Activated CD8-positive, alpha-beta T cell treated with anti-CD3 and anti-CD28 coated beads, Interleukin-2, amount 10 ng/mL, durations not matched to agents 7 days and 5 days (primary cell): Measurements from ENCODE around the gene CDCP1. TPM values are rescaled to one million over a fixed set of nuclear protein-coding genes. Genes with fewer than 3 reads are reported as not detected.

ENCODE experiments used
- ATAC-seq: fragments of 150-1000 bp; cut with Tn5 transposase; one replicate; pipeline ENCODE4 v1.10.0; 2021; ENCODE audit warnings: moderate library complexity
- CTCF ChIA-PET: fragments of 350-600 bp; sonication (Branson Sonifier 250); formaldehyde crosslinking; loops from one replicate; lab custom pipeline; 2021; ENCODE audit warnings: antibody characterized with exemption; lab: Charles Lee
- POLR2A ChIA-PET: fragments of 350-600 bp; sonication (Branson Sonifier 250); formaldehyde crosslinking; loops from one replicate; lab custom pipeline; 2021; ENCODE audit warnings: antibody characterized with exemption; lab: Charles Lee
- DNase-seq: peaks from one replicate; pipeline ENCODE4 v3.0.0-alpha.2; 2020
- H3K27ac Mint-ChIP-seq: one replicate; pipeline ENCODE4 v1.8.0; 2021; ENCODE audit warnings: mild to moderate bottlenecking, mixed read lengths
- H3K27me3 Mint-ChIP-seq: one replicate; pipeline ENCODE4 v1.8.0; 2021; ENCODE audit warnings: low read depth, mixed read lengths
- H3K36me3 Mint-ChIP-seq: one replicate; pipeline ENCODE4 v1.8.0; 2021; ENCODE audit warnings: low read depth, mixed read lengths
- H3K4me1 Mint-ChIP-seq: one replicate; pipeline ENCODE4 v1.8.0; 2021; ENCODE audit warnings: low read depth, mixed read lengths
- H3K4me3 Mint-ChIP-seq: one replicate; pipeline ENCODE4 v1.8.0; 2021; ENCODE audit warnings: mild to moderate bottlenecking, mixed read lengths
- H3K9me3 Mint-ChIP-seq: one replicate; pipeline ENCODE4 v1.8.0; 2022; ENCODE audit warnings: mixed read lengths; ENCODE audit not compliant: insufficient read depth
- total RNA-seq, 2 experiments: library from RNA; stranded (reverse); gene quantifications; one replicate each; pipeline ENCODE4 v1.2.3, GENCODE V29; 2021

Gene CDCP1
- total RNA-seq, 2 experiments from 2014 or later, result 16.4 to 17.7 TPM

DNA sequence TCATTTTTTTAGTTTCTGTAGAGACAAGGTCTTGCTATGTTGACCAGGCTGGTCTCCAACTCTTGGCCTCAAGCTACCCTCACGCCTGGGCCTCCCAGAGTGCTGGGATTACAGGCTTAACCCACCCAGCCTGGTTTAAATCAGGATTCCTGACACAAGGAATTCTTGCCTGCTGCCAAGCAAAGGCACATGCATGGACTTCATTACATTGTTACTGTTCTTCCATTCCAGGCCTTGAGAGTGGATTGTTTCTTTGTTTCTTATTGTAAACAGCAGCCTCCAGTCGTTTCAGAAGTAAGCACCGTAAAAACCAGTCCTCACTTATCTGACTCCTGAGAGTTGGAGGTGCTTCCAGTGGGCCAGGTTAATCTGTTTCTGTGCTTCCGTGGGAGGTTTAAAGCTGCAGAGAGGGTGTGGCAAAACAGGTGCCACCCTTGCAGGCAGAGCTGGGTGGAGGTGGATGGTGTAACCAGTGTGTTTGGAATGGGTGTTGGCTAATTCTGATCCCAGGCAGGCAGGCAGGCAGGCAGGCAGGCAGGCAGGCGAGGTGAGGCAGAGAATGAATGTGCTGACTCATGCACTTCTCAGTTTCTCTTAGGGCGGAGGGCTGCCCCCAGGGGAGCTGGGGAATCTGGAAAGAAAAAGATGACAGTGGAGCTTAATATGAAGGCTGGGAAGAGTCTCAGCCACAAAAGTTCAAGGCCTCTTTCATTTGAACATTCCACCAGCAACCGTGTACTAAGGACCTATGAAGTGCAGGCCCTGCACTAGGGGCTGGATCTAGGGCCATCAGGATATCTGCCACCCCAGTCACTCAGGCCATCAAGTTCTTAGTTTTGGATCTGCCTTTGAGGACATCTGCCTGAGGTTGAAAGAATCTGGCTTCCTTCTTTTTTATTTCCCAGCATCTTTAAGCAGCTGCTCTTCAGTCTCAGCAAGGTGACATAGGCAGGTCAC is 37.0 kb upstream of the CDCP1 start:
- Mint-ChIP-seq H3K4me3 (no peak overlapping the region), H3K4me1 (peaks cover 37% of the 10 kb centered on the region), H3K27ac (no peak overlapping the region), H3K36me3 (no peaks in the 10 kb centered on the region), H3K27me3 (peaks cover 18% of the 10 kb centered on the region), H3K9me3 (no peaks in the 10 kb centered on the region)
- CTCF ChIA-PET, result interaction anchor here (2.1 kb wide), 1 partner anchor 141 kb away, joined by 5 read pairs; no protein-coding TSS in a partner anchor
- DNase-seq (no peak), ATAC-seq (no peak)
- POLR2A ChIA-PET, result no interaction called here

DNA sequence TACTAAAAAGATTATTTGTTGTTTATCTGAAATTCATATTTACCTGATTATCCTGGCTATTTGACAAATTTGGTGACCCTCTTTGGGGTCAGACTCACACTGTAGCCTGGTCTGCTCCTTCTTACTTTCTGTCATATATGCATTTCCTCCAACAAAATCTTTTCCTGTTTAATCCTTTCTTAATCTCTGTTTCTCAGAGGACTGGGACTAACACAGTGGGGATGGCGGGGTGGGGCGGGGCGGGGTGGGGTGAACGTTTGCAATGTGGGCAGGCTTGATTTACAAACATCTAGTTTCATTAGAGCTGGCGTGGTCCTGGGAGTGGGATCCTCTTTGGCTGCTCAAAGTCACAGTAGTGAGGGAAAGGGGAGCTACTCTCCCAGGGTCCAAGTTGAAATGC is 35.3 kb upstream of the CDCP1 start:
- Mint-ChIP-seq H3K27me3 (peaks cover 21% of the 10 kb centered on the region), H3K27ac (no peak overlapping the region), H3K36me3 (no peaks in the 10 kb centered on the region), H3K9me3 (no peaks in the 10 kb centered on the region), H3K4me1 (peaks cover 21% of the 10 kb centered on the region), H3K4me3 (no peak overlapping the region)
- ChIA-PET CTCF (no interaction called here), POLR2A (no interaction called here)
- DNase-seq (no peak), ATAC-seq (no peak)

DNA sequence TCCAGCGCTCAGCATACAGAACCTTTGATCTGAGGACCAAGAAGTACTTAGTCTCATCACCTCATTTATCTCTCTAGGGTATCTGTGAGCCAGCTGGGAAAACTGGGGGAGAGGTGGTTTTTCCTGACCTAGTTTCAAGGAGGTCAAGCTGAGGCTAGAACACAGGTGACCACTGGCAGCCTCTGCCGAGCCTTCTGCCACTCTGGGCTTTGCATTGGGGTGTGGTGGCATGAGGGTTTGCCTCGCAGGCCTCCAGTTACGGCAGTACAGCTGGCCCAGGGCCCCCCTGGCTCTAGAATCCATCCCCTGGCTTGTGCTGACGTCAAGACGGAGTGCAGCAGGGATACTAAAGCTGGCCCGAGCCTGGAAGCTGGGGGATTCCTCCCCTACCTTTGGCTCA is 34.7 kb upstream of the CDCP1 start:
- no peaks in the 10 kb centered on the region for H3K9me3 Mint-ChIP-seq
- H3K27me3 Mint-ChIP-seq, result peaks cover 22% of the 10 kb centered on the region
- H3K4me1 Mint-ChIP-seq, result peaks cover 19% of the 10 kb centered on the region
- no peak for DNase-seq
- CTCF ChIA-PET, result interaction anchor here (1.7 kb wide), 1 partner anchor 139 kb away, joined by 4 read pairs; no protein-coding TSS in a partner anchor
- POLR2A ChIA-PET, result no interaction called here
- no peak overlapping the region for H3K4me3 Mint-ChIP-seq
- H3K36me3 Mint-ChIP-seq, result no peaks in the 10 kb centered on the region
- H3K27ac Mint-ChIP-seq, result no peak overlapping the region
- ATAC-seq, result no peak

DNA sequence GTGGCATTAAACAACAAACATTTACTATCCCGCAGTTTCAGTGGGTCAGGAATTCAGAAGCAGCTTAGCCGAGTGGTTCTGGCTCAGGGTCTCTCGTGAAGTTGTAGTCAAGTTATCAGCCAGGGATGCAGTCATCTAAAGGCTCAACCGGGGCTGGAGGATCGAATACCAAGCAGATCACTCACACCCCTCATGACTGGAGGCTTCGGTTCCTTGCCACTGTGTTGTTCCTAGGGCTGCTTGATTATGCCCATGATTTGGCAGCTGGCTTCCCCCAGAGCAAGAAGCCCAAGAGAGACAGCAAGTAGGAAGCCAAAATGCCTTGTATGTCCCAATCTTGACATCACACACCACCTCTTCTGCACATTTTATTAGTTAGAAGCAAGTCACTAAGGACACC is 33.9 kb upstream of the CDCP1 start:
- CTCF ChIA-PET, result interaction anchor here (1.7 kb wide), 1 partner anchor 139 kb away, joined by 4 read pairs; no protein-coding TSS in a partner anchor
- H3K4me1 Mint-ChIP-seq, result peaks cover 13% of the 10 kb centered on the region
- ATAC-seq, result no peak
- POLR2A ChIA-PET, result no interaction called here
- H3K27me3 Mint-ChIP-seq, result peaks cover 19% of the 10 kb centered on the region
- no peak overlapping the region for H3K27ac Mint-ChIP-seq
- no peaks in the 10 kb centered on the region for H3K36me3 Mint-ChIP-seq
- no peak overlapping the region for H3K4me3 Mint-ChIP-seq
- DNase-seq, result no peak
- H3K9me3 Mint-ChIP-seq, result no peaks in the 10 kb centered on the region

DNA sequence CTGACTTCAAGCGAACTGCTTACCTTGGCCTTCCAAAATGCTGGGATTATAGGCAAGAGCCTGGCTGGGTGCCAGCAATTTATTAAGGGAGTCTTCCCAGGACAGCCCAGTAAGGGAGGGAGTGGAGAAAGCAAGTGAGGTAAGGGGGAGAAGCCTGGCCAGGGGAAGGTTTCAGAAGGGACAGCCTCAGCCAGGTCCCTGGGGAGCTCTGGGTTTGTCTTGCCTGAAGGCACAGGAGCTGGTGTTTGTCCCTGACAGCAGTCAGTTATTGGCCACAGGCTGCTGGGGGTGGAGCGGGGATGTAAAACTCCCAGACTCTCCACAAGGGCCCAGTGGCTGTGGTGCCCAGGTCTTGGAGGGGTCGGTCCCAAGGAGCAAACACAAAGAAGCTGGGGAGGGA is 33.0 kb upstream of the CDCP1 start:
- ATAC-seq (no peak), DNase-seq (no peak)
- no peak overlapping the region for H3K4me3 Mint-ChIP-seq
- H3K27me3 Mint-ChIP-seq, result peaks cover 19% of the 10 kb centered on the region
- peaks cover 6% of the 10 kb centered on the region for H3K4me1 Mint-ChIP-seq
- no peak overlapping the region for H3K27ac Mint-ChIP-seq
- ChIA-PET POLR2A (no interaction called here), CTCF (interaction anchor here (1.7 kb wide), 1 partner anchor 138 kb away, joined by 4 read pairs; no protein-coding TSS in a partner anchor)
- no peaks in the 10 kb centered on the region for H3K9me3 Mint-ChIP-seq
- no peaks in the 10 kb centered on the region for H3K36me3 Mint-ChIP-seq

DNA sequence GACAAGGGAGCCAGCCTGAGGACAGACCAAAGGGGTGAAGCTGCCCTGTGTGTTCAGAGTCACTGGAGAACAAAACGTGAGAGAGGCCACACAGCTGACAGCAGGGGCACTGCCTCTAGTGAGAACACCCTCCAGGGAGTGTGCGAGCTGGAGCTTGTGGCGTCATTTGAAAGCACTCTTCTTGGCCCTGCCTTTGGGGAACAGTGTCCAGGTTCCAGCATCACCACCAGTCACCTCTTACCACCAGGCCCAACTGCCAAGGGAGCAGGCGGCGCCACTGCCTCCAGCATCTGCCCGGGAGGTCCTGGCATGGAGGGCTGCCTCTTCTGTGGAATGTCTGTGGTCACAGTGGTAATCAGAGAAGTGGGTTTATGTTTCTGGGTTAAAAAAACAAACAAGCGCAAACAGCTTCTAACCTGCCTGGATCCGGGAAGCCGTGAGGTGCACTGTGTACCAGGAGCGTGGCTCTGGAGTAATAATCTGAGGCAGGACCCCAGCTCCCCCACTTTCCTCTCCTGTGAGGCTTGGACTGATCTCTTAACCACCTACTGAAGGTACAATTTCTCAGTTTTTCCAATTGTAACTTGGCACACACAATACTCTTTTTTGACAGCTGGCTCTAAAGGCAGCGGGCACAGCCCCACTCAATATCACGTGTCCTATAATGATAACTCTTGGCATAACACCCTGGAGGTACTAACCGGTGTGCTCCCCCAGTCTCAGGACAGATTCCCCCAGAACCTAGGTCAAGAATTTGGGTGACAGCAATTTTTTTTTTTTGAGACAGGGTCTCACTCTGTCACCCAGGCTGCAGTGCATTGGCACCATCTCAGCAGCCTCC is 32.2 kb upstream of the CDCP1 start:
- peaks cover 5% of the 10 kb centered on the region for H3K4me1 Mint-ChIP-seq
- CTCF ChIA-PET, result interaction anchor here (0.9 to 1.2 kb wide), 2 partner anchors 17 to 137 kb away, joined by 3 to 4 read pairs; no protein-coding TSS in a partner anchor
- POLR2A ChIA-PET, result no interaction called here
- H3K27ac Mint-ChIP-seq, result no peak overlapping the region
- peaks cover 19% of the 10 kb centered on the region for H3K27me3 Mint-ChIP-seq
- no peak for ATAC-seq
- H3K36me3 Mint-ChIP-seq, result no peaks in the 10 kb centered on the region
- H3K9me3 Mint-ChIP-seq, result no peaks in the 10 kb centered on the region
- no peak for DNase-seq
- no peak overlapping the region for H3K4me3 Mint-ChIP-seq

DNA sequence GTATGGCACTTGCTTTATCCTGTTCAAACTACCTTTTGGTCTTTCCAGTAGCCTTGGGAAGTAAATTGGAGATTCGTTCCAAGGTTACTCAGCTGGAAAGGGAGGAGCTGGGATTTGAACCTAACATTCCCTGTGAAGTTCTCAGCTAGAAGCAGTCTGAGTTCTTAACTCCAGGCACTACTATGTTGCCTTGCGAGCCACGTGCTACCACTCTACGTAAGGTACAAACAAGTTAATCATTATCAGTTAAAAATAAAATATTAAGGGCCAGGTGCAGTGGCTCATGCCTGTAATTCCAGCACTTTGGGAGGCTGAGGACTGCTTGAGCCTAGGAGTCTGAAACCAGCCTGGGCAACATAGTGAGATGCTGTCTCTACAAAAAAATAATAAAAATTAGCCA is 30.7 kb upstream of the CDCP1 start:
- no peaks in the 10 kb centered on the region for H3K4me1 Mint-ChIP-seq
- POLR2A ChIA-PET, result interaction anchor here (1.1 kb wide), 1 partner anchor 18 kb away, joined by 3 read pairs; no protein-coding TSS in a partner anchor
- no peak overlapping the region for H3K4me3 Mint-ChIP-seq
- H3K27me3 Mint-ChIP-seq, result peaks cover 19% of the 10 kb centered on the region
- DNase-seq (no peak), ATAC-seq (no peak)
- H3K27ac Mint-ChIP-seq, result no peak overlapping the region
- H3K36me3 Mint-ChIP-seq, result no peaks in the 10 kb centered on the region
- CTCF ChIA-PET, result interaction anchor here (0.7 to 1.6 kb wide), 4 partner anchors 33 to 139 kb away, joined by 3 to 5 read pairs (median 3); no protein-coding TSS in a partner anchor
- H3K9me3 Mint-ChIP-seq, result no peaks in the 10 kb centered on the region

DNA sequence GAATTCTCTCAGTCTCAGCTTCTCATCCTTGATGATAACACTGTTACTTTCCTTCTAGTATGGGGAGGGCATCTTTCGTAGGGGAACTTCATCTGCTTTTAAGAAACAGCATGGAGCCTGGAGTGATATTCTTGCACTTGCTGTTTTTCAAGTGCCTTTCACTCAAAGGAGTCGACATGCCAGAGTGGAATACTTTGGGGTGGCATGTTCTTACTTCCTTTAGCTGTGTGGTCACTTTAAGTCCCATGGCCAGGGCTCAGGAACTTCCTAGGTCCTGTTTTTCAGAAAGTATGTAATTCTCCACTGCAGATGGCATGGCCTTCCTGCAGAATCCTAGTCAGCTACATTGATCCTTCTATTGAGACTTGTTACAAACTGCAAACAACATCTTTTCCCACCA is 28.1 kb upstream of the CDCP1 start:
- H3K4me3 Mint-ChIP-seq, result no peak overlapping the region
- ChIA-PET CTCF (no interaction called here), POLR2A (no interaction called here)
- no peaks in the 10 kb centered on the region for H3K36me3 Mint-ChIP-seq
- DNase-seq (no peak), ATAC-seq (no peak)
- H3K27ac Mint-ChIP-seq, result no peak overlapping the region
- no peaks in the 10 kb centered on the region for H3K9me3 Mint-ChIP-seq
- H3K4me1 Mint-ChIP-seq, result peaks cover 12% of the 10 kb centered on the region
- H3K27me3 Mint-ChIP-seq, result peaks cover 16% of the 10 kb centered on the region

DNA sequence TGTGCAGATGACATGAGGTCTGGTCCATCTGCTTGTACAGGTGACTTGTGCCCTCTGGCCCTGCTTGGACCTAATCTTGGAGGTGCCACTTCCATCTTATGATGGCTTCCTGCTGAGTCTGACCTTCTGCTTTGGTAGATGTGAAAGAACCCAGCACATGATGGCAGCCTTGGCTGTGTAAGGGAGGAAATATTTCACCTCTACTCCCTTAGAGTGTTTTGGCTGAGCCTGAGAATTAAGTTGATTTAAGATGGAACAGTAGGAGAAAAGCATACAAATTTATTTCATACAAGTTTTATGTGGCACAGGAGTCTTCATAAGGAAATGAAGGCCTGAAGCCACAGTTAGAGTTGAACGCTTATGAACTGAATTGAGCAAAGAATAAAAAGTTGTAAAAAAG is 27.6 kb upstream of the CDCP1 start:
- Mint-ChIP-seq H3K36me3 (no peaks in the 10 kb centered on the region), H3K9me3 (no peaks in the 10 kb centered on the region), H3K4me3 (no peak overlapping the region), H3K4me1 (peaks cover 15% of the 10 kb centered on the region), H3K27ac (no peak overlapping the region), H3K27me3 (peaks cover 16% of the 10 kb centered on the region)
- POLR2A ChIA-PET, result no interaction called here
- CTCF ChIA-PET, result no interaction called here
- no peak for ATAC-seq
- no peak for DNase-seq

DNA sequence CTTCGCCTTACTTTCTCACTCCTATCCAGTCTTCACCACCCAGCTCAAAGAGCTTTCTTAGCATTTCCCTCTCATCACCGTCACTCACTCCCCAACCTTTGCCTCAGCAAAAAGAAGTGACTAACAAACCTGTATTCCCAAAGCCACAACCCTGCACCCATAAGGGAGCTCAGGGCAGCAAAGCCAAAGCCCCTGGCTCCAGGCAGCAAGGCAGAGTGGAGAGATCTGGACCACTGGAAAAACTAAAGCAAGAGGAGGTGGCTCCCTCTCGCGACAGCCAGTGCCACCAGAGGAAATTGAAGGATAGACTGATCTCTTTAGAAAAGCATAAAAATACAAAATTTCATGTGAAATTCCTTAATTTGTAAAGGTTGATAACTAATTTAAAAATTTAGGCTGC is 25.1 kb upstream of the CDCP1 start:
- peaks cover 38% of the 10 kb centered on the region for H3K4me1 Mint-ChIP-seq
- peak overlapping the region; percentile 24 for H3K27ac Mint-ChIP-seq
- ChIA-PET POLR2A (no interaction called here), CTCF (no interaction called here)
- no peaks in the 10 kb centered on the region for H3K9me3 Mint-ChIP-seq
- peaks cover 8% of the 10 kb centered on the region for H3K27me3 Mint-ChIP-seq
- ATAC-seq, result no peak
- H3K4me3 Mint-ChIP-seq, result no peak overlapping the region
- peaks cover 2% of the 10 kb centered on the region for H3K36me3 Mint-ChIP-seq
- no peak for DNase-seq

DNA sequence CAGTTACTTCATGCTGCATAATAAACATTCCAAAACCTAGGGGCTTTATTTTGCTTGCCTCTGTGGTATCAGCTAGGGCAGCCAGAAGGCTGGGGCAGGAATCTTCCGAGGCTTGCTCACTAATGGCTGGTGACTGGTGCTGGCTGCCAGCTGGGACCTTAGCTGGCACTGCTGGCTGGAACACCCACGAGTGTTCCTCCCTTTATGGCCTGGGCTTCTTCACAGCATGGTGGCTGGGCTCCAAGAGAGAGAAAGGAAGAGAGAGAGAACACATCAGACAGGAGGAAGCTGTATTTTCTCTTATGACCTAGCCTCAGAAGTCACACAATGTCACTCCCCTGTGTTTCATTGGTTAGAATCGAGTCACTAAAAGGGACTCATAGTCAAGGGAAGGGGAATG is 23.9 kb upstream of the CDCP1 start:
- H3K27ac Mint-ChIP-seq, result peak overlapping the region; percentile 27
- peaks cover 46% of the 10 kb centered on the region for H3K4me1 Mint-ChIP-seq
- peaks cover 6% of the 10 kb centered on the region for H3K27me3 Mint-ChIP-seq
- POLR2A ChIA-PET, result no interaction called here
- peaks cover 5% of the 10 kb centered on the region for H3K36me3 Mint-ChIP-seq
- H3K4me3 Mint-ChIP-seq, result no peak overlapping the region
- CTCF ChIA-PET, result interaction anchor here (1.4 kb wide), 1 partner anchor 129 kb away, joined by 3 read pairs; no protein-coding TSS in a partner anchor
- H3K9me3 Mint-ChIP-seq, result no peaks in the 10 kb centered on the region
- no peak for ATAC-seq
- no peak for DNase-seq
